AG10803 (cell line): Measurements from ENCODE around the gene MARCHF3.

Experiments used
- DNase-seq: peaks from one replicate; pipeline ENCODE4 v3.0.0; 2010; ENCODE audit warnings: low read depth
- H3K4me3 ChIP-seq: 2 replicates; pipeline ENCODE4 v1.5.1; 2011; ENCODE audit warnings: mild to moderate bottlenecking, low read length, control low read depth
- TF ChIP-seq, protein P1 (sequence below): conservative IDR thresholded peaks from 2 replicates; pipeline ENCODE4 v1.5.1; 2011; ENCODE audit warnings: mild to moderate bottlenecking, low read length, control low read depth, inconsistent platforms

The MARCHF3 gene

DNA sequence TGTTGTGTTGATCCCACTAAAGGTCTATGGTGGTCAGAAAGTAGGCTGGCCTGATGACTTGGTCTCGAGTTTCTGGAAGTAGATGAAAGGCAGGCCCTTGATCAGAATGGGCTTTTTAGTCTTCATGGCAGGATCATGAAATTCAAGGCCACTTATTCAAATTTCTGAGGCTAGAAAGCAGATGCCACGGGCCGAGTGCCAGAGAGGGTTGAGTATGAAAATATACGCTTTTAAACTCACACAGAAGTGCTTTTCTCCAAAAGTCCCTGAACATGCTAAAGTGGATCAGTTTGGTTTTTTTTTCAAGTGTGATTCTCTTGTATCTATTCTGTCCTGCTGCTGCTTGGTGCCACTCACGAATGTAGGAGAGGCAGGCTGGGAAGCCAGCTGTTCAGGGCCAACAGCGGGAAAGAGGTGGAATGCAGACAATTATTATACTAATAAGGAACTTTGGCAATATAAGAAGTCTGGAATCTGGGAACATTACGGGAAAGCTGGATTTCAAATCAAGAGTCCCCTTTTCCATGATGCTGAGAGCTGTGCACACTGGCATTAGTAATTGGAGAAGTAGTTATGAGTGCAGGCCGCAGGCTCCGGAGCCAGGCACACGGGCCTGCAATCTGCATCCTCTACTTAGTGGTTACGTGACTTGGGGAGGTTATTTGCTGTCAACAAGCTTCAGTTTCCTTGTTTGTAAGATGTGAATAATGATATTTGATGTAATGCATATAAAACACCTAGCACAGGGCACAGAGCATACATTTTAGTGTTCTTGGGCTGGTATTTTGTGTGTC, 157.6 kb downstream of the MARCHF3 start:
- DNase-seq = peak; percentile 23
- no peak overlapping the region for H3K4me3 ChIP-seq
- TF ChIP-seq, protein P1, sequence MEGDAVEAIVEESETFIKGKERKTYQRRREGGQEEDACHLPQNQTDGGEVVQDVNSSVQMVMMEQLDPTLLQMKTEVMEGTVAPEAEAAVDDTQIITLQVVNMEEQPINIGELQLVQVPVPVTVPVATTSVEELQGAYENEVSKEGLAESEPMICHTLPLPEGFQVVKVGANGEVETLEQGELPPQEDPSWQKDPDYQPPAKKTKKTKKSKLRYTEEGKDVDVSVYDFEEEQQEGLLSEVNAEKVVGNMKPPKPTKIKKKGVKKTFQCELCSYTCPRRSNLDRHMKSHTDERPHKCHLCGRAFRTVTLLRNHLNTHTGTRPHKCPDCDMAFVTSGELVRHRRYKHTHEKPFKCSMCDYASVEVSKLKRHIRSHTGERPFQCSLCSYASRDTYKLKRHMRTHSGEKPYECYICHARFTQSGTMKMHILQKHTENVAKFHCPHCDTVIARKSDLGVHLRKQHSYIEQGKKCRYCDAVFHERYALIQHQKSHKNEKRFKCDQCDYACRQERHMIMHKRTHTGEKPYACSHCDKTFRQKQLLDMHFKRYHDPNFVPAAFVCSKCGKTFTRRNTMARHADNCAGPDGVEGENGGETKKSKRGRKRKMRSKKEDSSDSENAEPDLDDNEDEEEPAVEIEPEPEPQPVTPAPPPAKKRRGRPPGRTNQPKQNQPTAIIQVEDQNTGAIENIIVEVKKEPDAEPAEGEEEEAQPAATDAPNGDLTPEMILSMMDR = no peak

DNA sequence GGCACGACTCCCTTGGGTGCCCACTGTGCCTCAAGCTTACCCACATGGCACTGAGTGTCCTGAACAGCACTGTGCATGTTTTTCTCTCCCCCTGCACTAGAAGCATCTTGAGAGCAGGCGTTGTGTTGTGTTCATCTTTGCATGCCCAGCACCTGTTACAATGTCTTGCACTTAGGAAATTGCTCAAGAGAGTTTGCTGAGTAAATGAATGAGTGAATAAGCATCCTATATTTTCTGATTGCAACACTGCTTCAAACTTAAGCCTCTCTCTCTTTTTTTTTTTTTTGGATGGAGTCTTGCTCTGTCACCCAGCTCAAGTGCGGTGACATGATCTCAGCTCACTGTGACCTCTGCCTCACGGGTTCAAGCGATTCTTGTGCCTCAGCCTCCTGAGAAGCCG, 158.9 kb downstream of the MARCHF3 start:
- no peak overlapping the region for H3K4me3 ChIP-seq
- peak; percentile 42 for DNase-seq
- TF ChIP-seq, protein P1 = no peak

DNA sequence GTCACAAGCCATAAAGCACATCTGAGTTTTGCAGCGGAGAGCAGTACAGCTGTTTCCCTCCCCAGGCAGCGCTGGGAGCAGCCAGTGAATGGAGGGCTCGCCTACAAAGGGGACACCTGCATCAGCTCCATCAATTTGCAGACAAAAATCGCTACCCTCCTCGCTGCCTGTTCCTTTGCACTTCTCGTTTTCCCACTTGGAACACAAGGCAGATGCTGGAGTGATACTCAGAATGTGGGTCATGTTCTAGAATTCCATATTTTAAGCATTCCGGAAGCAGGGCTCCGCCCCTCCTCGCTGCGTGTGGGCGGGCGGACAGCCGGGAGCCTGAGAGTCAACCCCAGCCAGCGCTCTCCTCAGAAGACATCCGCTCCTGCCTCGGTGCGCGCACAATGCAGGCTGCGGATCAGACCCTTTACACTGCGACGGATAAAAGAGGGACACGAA, 161.3 kb downstream of the MARCHF3 start:
- peak; percentile 41 for DNase-seq
- peak overlapping the region; percentile 37 for H3K4me3 ChIP-seq
- TF ChIP-seq, protein P1 = no peak

DNA sequence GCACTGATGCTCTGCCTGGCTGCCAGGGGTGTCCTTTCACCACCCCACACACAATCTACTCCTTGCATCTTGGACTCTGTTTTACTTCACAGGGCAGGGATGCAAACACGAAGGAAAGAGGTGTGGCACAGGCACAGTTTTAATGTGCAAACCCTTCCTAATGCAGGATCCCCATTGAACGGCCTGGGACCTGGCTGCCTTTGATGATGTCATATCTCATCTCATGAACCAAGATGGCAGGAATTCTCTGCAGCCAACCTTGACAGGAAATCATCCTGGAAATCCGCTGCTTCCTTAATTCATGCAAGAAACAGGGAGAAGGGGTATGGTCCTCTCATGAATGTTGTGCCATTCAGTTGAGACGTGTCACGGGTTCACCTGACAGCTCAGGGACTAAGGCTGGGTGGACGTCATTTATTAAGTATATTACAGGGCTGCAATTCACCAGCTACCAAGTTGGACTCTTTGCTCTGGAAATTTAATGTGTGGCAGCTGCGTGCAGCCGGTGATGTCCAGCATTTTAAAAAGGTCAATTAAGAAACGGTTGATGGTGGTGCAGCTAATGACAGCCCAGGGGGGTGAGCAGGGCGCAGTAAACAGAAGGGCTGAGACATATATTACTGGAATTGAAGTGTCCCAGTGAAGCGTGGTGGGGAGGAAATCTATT, 161.9 kb downstream of the MARCHF3 start:
- DNase-seq = no peak
- H3K4me3 ChIP-seq = peak overlapping the region; percentile 37; the same call in 1 of the 2 replicates
- TF ChIP-seq, protein P1 = no peak

DNA sequence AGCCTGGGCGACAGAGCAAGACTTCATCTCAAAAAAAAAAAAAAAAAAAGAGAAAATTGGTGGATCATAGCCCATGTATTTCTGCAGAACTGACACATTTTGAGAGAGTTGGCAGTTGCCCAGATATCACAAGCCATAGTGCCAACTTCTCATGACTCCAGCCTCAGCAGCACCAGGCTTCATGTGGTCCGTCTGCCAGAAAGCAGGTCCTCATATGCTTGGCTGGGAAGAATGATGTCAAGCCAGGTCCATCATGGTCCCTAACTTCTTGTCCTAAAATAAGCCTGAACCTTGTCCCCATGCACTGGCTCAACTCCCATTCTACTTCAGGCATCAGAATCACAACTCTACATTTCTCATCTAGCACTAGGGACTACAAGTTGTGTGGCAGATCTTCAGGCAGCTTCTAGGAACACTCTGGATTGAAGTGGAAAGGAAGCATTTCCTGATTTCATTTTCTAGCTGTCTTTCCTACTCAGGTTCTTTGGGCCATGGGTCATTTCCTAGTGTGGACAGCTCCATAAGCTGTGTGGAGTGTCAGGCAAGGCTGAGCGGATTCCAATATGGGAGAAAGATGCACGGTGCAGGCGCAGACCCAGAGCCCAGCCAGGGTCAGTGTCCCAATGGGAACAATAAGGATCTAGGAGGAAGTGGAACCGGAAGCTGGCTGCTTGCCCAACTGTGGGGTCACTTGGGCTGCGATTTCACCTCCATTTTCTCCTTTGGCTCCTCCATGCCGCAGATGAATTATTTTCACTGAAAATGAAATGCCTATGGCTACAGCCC, 163.3 kb downstream of the MARCHF3 start:
- TF ChIP-seq, protein P1 = no peak
- H3K4me3 ChIP-seq = no peak overlapping the region
- no peak for DNase-seq

DNA sequence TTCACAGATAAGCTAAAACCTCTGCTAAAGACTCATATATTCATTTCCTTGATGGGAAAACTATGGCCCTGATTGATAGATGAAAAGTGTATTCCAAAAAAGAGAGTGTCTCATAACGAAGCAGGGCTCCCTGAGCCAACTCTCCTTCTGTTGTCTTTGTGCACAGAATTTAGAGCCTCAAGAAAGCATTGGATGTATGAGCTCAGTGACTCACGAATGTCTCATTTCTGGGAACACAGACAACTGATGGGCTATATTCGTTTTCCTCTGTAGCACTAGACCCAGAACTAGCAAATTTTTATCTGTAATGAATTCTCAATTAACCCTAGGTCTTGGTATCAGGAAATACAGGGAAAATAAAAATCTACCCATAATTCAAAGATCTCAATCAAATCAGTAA, 165.1 kb downstream of the MARCHF3 start:
- DNase-seq = peak; percentile 65
- TF ChIP-seq, protein P1 = no peak
- H3K4me3 ChIP-seq = no peak overlapping the region
